GM18873 (cell line): ENCODE results near the gene FIP1L1.
"Not testable (repeated sequence)": the region's sequence is repeated elsewhere in the genome, so short reads cannot be mapped to it uniquely, and the experiment has no call there.

Source experiments
- ATAC-seq: cut with Tn5 transposase; IDR thresholded peaks from one replicate; pipeline ENCODE4 v1.9.1; 2021; ENCODE audit warnings: mild to moderate bottlenecking, moderate library complexity, moderate number of reproducible peaks; ENCODE audit not compliant: unreplicated experiment, low FRiP score

FIP1L1 gene

GRCh38 chr4:53374777-53375258, 2.6 kb upstream of the FIP1L1 start:
- ATAC-seq, result no peak

GRCh38 chr4:53376900-53377299, 541 bp upstream of the FIP1L1 start:
- ATAC-seq, result no peak

- peak; percentile 54 for ATAC-seq
Measured at GRCh38 chr4:53378171-53378482, 686 bp downstream of the FIP1L1 start.

- ATAC-seq, result no peak
Measured at GRCh38 chr4:53380221-53380620, 2.8 kb downstream of the FIP1L1 start.

GRCh38 chr4:53409479-53409878, 32.0 kb downstream of the FIP1L1 start:
- not testable (repeated sequence) for ATAC-seq

GRCh38 chr4:53419208-53419607, 41.8 kb downstream of the FIP1L1 start:
- ATAC-seq, result no peak

- no peak for ATAC-seq
Measured at GRCh38 chr4:53421791-53422190, 44.4 kb downstream of the FIP1L1 start.

GRCh38 chr4:53422367-53422766, 44.9 kb downstream of the FIP1L1 start:
- ATAC-seq, result no peak

GRCh38 chr4:53424280-53424679, 46.8 kb downstream of the FIP1L1 start:
- no peak for ATAC-seq

- ATAC-seq, result no peak
Measured at GRCh38 chr4:53427366-53427765, 49.9 kb downstream of the FIP1L1 start.

GRCh38 chr4:53431052-53431451, 53.6 kb downstream of the FIP1L1 start:
- ATAC-seq, result no peak

- peak; percentile 80 for ATAC-seq
Measured at GRCh38 chr4:53432528-53433424, 55.3 kb downstream of the FIP1L1 start.

- ATAC-seq, result no peak
Measured at GRCh38 chr4:53436251-53436650, 58.8 kb downstream of the FIP1L1 start.

- no peak for ATAC-seq
Measured at GRCh38 chr4:53441564-53441963, 64.1 kb downstream of the FIP1L1 start.

GRCh38 chr4:53444954-53445353, 67.5 kb downstream of the FIP1L1 start:
- no peak for ATAC-seq

GRCh38 chr4:53450773-53451172, 73.3 kb downstream of the FIP1L1 start:
- ATAC-seq, result no peak

- no peak for ATAC-seq
Measured at GRCh38 chr4:53453385-53453784, 75.9 kb downstream of the FIP1L1 start.

- ATAC-seq, result no peak
Measured at GRCh38 chr4:53455766-53456165, 78.3 kb downstream of the FIP1L1 start.

GRCh38 chr4:53456178-53456577, 78.7 kb downstream of the FIP1L1 start:
- ATAC-seq, result no peak

- no peak for ATAC-seq
Measured at GRCh38 chr4:53459548-53459947, 82.1 kb downstream of the FIP1L1 start.

GRCh38 chr4:53461244-53461643, 83.8 kb downstream of the FIP1L1 start:
- ATAC-seq, result no peak

GRCh38 chr4:53463340-53463739, 85.9 kb downstream of the FIP1L1 start:
- no peak for ATAC-seq
